HG03045 (cell line): ENCODE measurements around the gene ATG10.
"Not testable (repeated sequence)": the region's sequence is repeated elsewhere in the genome, so short reads cannot be mapped to it uniquely, and the experiment has no call there.

ENCODE experiments used
- ATAC-seq: cut with Tn5 transposase; IDR thresholded peaks from one replicate; pipeline ENCODE4 v1.9.1; 2021; ENCODE audit warnings: mild to moderate bottlenecking, moderate library complexity; ENCODE audit not compliant: unreplicated experiment

ATG10 gene

GRCh38 chr5:81971712-81972491 lies at the start of gene ATG10:
Gene ATG10 (plus strand): TSS chr5:81972023. CDS start chr5:81987571, 15,548 bp downstream.
- ATAC-seq = peak; percentile 99

GRCh38 chr5:81922854-81923279 lies 49.0 kb upstream of the ATG10 start:
- ATAC-seq = no peak

GRCh38 chr5:81924442-81924841 lies 47.4 kb upstream of the ATG10 start:
- ATAC-seq = no peak

GRCh38 chr5:81925009-81925408 lies 46.8 kb upstream of the ATG10 start:
- ATAC-seq = no peak

GRCh38 chr5:81925981-81926380 lies 45.8 kb upstream of the ATG10 start:
- ATAC-seq = no peak

- ATAC-seq = no peak
Observed at GRCh38 chr5:81936066-81936465, 35.8 kb upstream of the ATG10 start.

- ATAC-seq = no peak
Observed at GRCh38 chr5:81936750-81937149, 35.1 kb upstream of the ATG10 start.

- ATAC-seq = no peak
Observed at GRCh38 chr5:81942746-81943145, 29.1 kb upstream of the ATG10 start.

GRCh38 chr5:81948349-81948748 lies 23.5 kb upstream of the ATG10 start:
- ATAC-seq = no peak

- no peak for ATAC-seq
Observed at GRCh38 chr5:81949462-81949861, 22.4 kb upstream of the ATG10 start.

- no peak for ATAC-seq
Observed at GRCh38 chr5:81950996-81951395, 20.8 kb upstream of the ATG10 start.

- ATAC-seq = not testable (repeated sequence)
Observed at GRCh38 chr5:81954796-81955195, 17.0 kb upstream of the ATG10 start.

- not testable (repeated sequence) for ATAC-seq
Observed at GRCh38 chr5:81958129-81958528, 13.7 kb upstream of the ATG10 start.

- ATAC-seq = no peak
Observed at GRCh38 chr5:81961651-81962440, 10.0 kb upstream of the ATG10 start.

GRCh38 chr5:81963544-81963943 lies 8.3 kb upstream of the ATG10 start:
- no peak for ATAC-seq

- ATAC-seq = no peak
Observed at GRCh38 chr5:81965524-81965923, 6.3 kb upstream of the ATG10 start.

- no peak for ATAC-seq
Observed at GRCh38 chr5:81969226-81969625, 2.6 kb upstream of the ATG10 start.

GRCh38 chr5:81969912-81970311 lies 1.9 kb upstream of the ATG10 start:
- no peak for ATAC-seq

GRCh38 chr5:81971111-81971711 lies 612 bp upstream of the ATG10 start:
- no peak for ATAC-seq

GRCh38 chr5:81972492-81972783 lies 615 bp downstream of the ATG10 start:
- peak; percentile 38 for ATAC-seq

GRCh38 chr5:81980160-81980559 lies 8.3 kb downstream of the ATG10 start:
- no peak for ATAC-seq
